Measurements from ENCODE around the gene ZBTB48.

ZBTB48 gene

GRCh38 chr1:6544831-6545230, 35.0 kb upstream of the ZBTB48 start:
- TF ChIP-seq CTCF (conservative IDR thresholded peaks at IDR 0.05), result no peak
- H3K27ac ChIP-seq, result no peak overlapping the region

GRCh38 chr1:6545276-6546112, 34.3 kb upstream of the ZBTB48 start:
- no peak overlapping the region for H3K27ac ChIP-seq
- no peak for TF ChIP-seq CTCF (conservative IDR thresholded peaks at IDR 0.05)

- H3K27ac ChIP-seq, result no peak overlapping the region
- TF ChIP-seq CTCF (conservative IDR thresholded peaks at IDR 0.05), result no peak
These were observed 33.5 kb upstream of the ZBTB48 start for GRCh38 chr1:6546326-6546725.

- no peak overlapping the region for H3K27ac ChIP-seq
- no peak for TF ChIP-seq CTCF (conservative IDR thresholded peaks at IDR 0.05)
These were observed 32.5 kb upstream of the ZBTB48 start for GRCh38 chr1:6547301-6547700.

GRCh38 chr1:6554031-6554906, 25.5 kb upstream of the ZBTB48 start, which contains the start of gene NOL9:
Gene NOL9, minus strand, starts transcription at chr1:6554513. Its CDS starts 11 bp downstream, at chr1:6554502.
- peak within 1 kb of the TSS; percentile 90 for H3K27ac ChIP-seq
- peak; percentile 99 for TF ChIP-seq CTCF (conservative IDR thresholded peaks at IDR 0.05)

- TF ChIP-seq CTCF (conservative IDR thresholded peaks at IDR 0.05), result no peak
- H3K27ac ChIP-seq, result peak within 1 kb of the TSS; percentile 90
These were observed 24.7 kb upstream of the ZBTB48 start, which contains the start of gene TAS1R1 for GRCh38 chr1:6554907-6555778. Gene TAS1R1, plus strand, starts transcription at chr1:6555307. Its CDS starts 67 bp downstream, at chr1:6555374.

All from VCaP (cell line).